Activated gamma-delta T cell treated with anti-CD3 and anti-CD28 coated beads, Interleukin-2, amount 50 U/mL, for 16 hours (primary cell): ENCODE measurements around the gene SCMH1.

ENCODE experiments used
- DNase-seq: peaks from one replicate; pipeline ENCODE4 v3.0.0-alpha.2; 2020; ENCODE audit warnings: low read depth

SCMH1 gene

GRCh38 chr1:41097105-41097504 is 145.0 kb downstream of the SCMH1 start:
- DNase-seq = no peak

- no peak for DNase-seq
Measured at GRCh38 chr1:41093826-41094225, 148.3 kb downstream of the SCMH1 start.

- no peak for DNase-seq
Measured at GRCh38 chr1:41086921-41087320, 155.2 kb downstream of the SCMH1 start.

GRCh38 chr1:41078616-41079015 is 163.5 kb downstream of the SCMH1 start:
- DNase-seq = no peak

GRCh38 chr1:41078193-41078592 is 163.9 kb downstream of the SCMH1 start:
- DNase-seq = no peak

- DNase-seq = no peak
Measured at GRCh38 chr1:41073971-41074370, 168.1 kb downstream of the SCMH1 start.

- no peak for DNase-seq
Measured at GRCh38 chr1:41072051-41072450, 170.1 kb downstream of the SCMH1 start.

GRCh38 chr1:41056907-41057306 is 185.2 kb downstream of the SCMH1 start:
- DNase-seq = no peak

- no peak for DNase-seq
Measured at GRCh38 chr1:41053316-41053715, 188.8 kb downstream of the SCMH1 start.

GRCh38 chr1:41051022-41051421 is 191.1 kb downstream of the SCMH1 start:
- no peak for DNase-seq

GRCh38 chr1:41048540-41048939 is 193.6 kb downstream of the SCMH1 start:
- no peak for DNase-seq

- DNase-seq = no peak
Measured at GRCh38 chr1:41046347-41046775, 195.7 kb downstream of the SCMH1 start.

GRCh38 chr1:41045740-41046139 is 196.4 kb downstream of the SCMH1 start:
- no peak for DNase-seq

- DNase-seq = no peak
Measured at GRCh38 chr1:41044187-41044586, 197.9 kb downstream of the SCMH1 start.

- DNase-seq = no peak
Measured at GRCh38 chr1:41041614-41042270, 200.4 kb downstream of the SCMH1 start.

- DNase-seq = no peak
Measured at GRCh38 chr1:41038110-41038509, 204.0 kb downstream of the SCMH1 start.

- DNase-seq = no peak
Measured at GRCh38 chr1:41037116-41037903, 204.8 kb downstream of the SCMH1 start.

GRCh38 chr1:41033272-41033671 is 208.8 kb downstream of the SCMH1 start:
- no peak for DNase-seq

- no peak for DNase-seq
Measured at GRCh38 chr1:41032147-41032546, 210.0 kb downstream of the SCMH1 start.

GRCh38 chr1:41030872-41031616 is 211.1 kb downstream of the SCMH1 start:
- DNase-seq = no peak

- DNase-seq = no peak
Measured at GRCh38 chr1:41028034-41028642, 214.0 kb downstream of the SCMH1 start.
